Heart left ventricle (tissue), 13 donors: ENCODE measurements around the gene ATG4A.

Experiments
- CTCF ChIP-seq, 12 donors: fragments of 200-600 bp; sonication (generic) in 4 of 12; IDR thresholded peaks; one replicate each; pipeline versions ENCODE4 v1.5.0 to v1.8.0; 2018 to 2022; ENCODE audit warnings: antibody characterized with exemption in 12 of 12, mild to moderate bottlenecking in 5 of 12
- POLR2A ChIP-seq, 2 donors: fragments of 450-650 bp; IDR thresholded peaks; one replicate each; pipeline ENCODE4 v1.6.1; 2017; ENCODE audit warnings: antibody characterized with exemption in 2 of 2, mild to moderate bottlenecking in 2 of 2, moderate library complexity in 2 of 2
- donor health status: ischemic (EF 13 %, LVEDD 7.1; RV severe dilation, severe dysfunction).
- donor health status: DM: no; HTN: yes; CAD: no.
- donor health status: DM: no; HTN: no; CAD: no.
- donor health status: ischemic (EF 25% LVEDD 6.9; RV normal size, moderate dysfunction).
- donor health status: ischemic (EF 25% LVEDD 5.7; RV mildly dilated, moderate dysfunction).
- donor health status: ischemic (EF 35%, LVEDD 5.7; RV mildly dilated, moderate dysfunction).
- donor health status: nonischemic (EF 11% LVEDD 7.7; RV severe dilation, severe dysfunction).
- donor health status: DM: yes; HTN: yes; CAD: no.
- donor health status: PGD.
- donor health status: ischemic (EF 29% LVEDD 5.4; RV normal size, mild dysfunction).
- donor health status: nonischemic (EF 23%, LVEDD 6.1; RV moderate dilation, normal function).

DNA sequence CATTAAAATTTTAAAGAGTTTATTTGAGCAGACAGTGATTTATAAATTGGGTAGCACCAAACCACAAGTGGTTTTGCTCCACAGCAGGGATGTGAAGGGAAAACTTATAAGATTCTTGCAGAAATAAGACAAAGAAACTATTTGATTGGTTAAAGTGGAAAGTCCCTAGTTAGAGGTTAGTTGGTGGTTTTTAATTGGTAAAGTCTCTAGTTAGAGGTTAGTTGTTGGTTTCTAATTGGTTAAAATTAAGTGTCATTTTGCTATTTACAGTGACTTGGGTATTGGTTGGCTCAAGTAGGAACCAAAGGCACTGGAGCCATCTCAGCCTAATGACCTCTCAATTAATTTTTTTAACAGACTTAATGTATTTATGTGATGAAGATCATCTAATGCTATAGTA, 23.0 kb downstream of the ATG4A start:
- no peak for TF ChIP-seq POLR2A (IDR thresholded peaks at IDR 0.05)
- no peak for TF ChIP-seq CTCF (IDR thresholded peaks at IDR 0.05)
